Cardiac muscle cell (in vitro differentiated cells and primary cell): Measurements from ENCODE around the gene SPEM1. TPM values are rescaled to one million over a fixed set of nuclear protein-coding genes. Genes with fewer than 3 reads are reported as not detected.

Experiments used
- DNase-seq, 2 donors: peaks; one replicate each; pipeline versions ENCODE4 v3.0.0 to v3.0.0-alpha.2; 2010 to 2017; ENCODE audit warnings: low read depth in 1 of 2, low spot score in 1 of 2
- H3K27ac ChIP-seq: fragments of 200-600 bp; sonication (generic); 2 replicates; pipeline ENCODE4 v1.5.1; 2016
- H3K27me3 ChIP-seq: fragments of 200-600 bp; sonication (generic); 2 replicates; pipeline ENCODE4 v1.6.0; 2016; ENCODE audit warnings: control low read depth
- H3K36me3 ChIP-seq: fragments of 200-600 bp; sonication (generic); 2 replicates; pipeline ENCODE4 v1.5.1; 2016; ENCODE audit warnings: control low read depth
- H3K4me1 ChIP-seq: fragments of 200-600 bp; sonication (generic); 2 replicates; pipeline ENCODE4 v1.8.1; 2017; ENCODE audit warnings: low read depth, mild to moderate bottlenecking, mixed run types
- H3K4me3 ChIP-seq: fragments of 200-600 bp; sonication (generic); 2 replicates; pipeline ENCODE4 v1.5.1; 2016; ENCODE audit warnings: mild to moderate bottlenecking
- H3K9me3 ChIP-seq: fragments of 200-600 bp; sonication (generic); 2 replicates; pipeline ENCODE4 v1.5.1; 2017; ENCODE audit warnings: low read depth, mild to moderate bottlenecking, control low read depth
- CTCF ChIP-seq: IDR thresholded peaks from 2 replicates; pipeline ENCODE4 v1.5.1; 2012; ENCODE audit warnings: low read depth, mild to moderate bottlenecking, low read length
- polyA plus RNA-seq: library from polyadenylated mRNA; unstranded; fragments of >200 nt; fragmentation: Nextera tagmentation; extraction: Ambion mirVana; gene quantifications from 2 replicates; pipeline ENCODE4 v1.2.1, GENCODE V29; 2016
- total RNA-seq: library from RNA; depleted of rRNA; stranded (reverse); fragments of >200 nt; gene quantifications from 2 replicates; pipeline ENCODE4 v1.2.3, GENCODE V29; 2016

The SPEM1 gene
- total and polyA plus RNA-seq, 2 experiments from 2014 or later: not detected

GRCh38 chr17:7403977-7404736, 16.0 kb upstream of the SPEM1 start, which contains the start of gene TMEM256:
Gene TMEM256 (minus strand): TSS chr17:7404097. CDS start chr17:7404084, 13 bp downstream.
- peak within 1 kb of the TSS; percentile 80 for H3K27ac ChIP-seq
- TF ChIP-seq CTCF: no peak
- no peaks in the 10 kb centered on the region for H3K36me3 ChIP-seq
- H3K27me3 ChIP-seq: no peaks in the 10 kb centered on the region
- peak within 1 kb of the TSS; percentile 61 for H3K4me3 ChIP-seq
- H3K4me1 ChIP-seq: peaks cover 11% of the 10 kb centered on the region
- no peaks in the 10 kb centered on the region for H3K9me3 ChIP-seq
- DNase-seq: peak; percentile 100

- H3K9me3 ChIP-seq: no peaks in the 10 kb centered on the region
- peak overlapping the region; percentile 61 for H3K4me3 ChIP-seq
- no peaks in the 10 kb centered on the region for H3K27me3 ChIP-seq
- H3K27ac ChIP-seq: no peak overlapping the region
- DNase-seq: peak; percentile 33 to 75
- H3K36me3 ChIP-seq: no peaks in the 10 kb centered on the region
- peaks cover 11% of the 10 kb centered on the region for H3K4me1 ChIP-seq
- TF ChIP-seq CTCF: no peak
Measured at GRCh38 chr17:7404737-7405349, 15.3 kb upstream of the SPEM1 start.

GRCh38 chr17:7405350-7406234, 14.5 kb upstream of the SPEM1 start:
- peak in 1 of 2 donors; percentile 25 for DNase-seq
- Histone ChIP-seq H3K4me1 (peaks cover 11% of the 10 kb centered on the region), H3K27me3 (no peaks in the 10 kb centered on the region), H3K27ac (no peak overlapping the region), H3K4me3 (peak overlapping the region; percentile 61), H3K9me3 (no peaks in the 10 kb centered on the region), H3K36me3 (no peaks in the 10 kb centered on the region)
- no peak for TF ChIP-seq CTCF

GRCh38 chr17:7406235-7406825, 13.8 kb upstream of the SPEM1 start:
- H3K4me1 ChIP-seq: peaks cover 11% of the 10 kb centered on the region
- H3K9me3 ChIP-seq: no peaks in the 10 kb centered on the region
- no peak overlapping the region for H3K27ac ChIP-seq
- no peaks in the 10 kb centered on the region for H3K36me3 ChIP-seq
- TF ChIP-seq CTCF: no peak
- DNase-seq: no peak
- H3K27me3 ChIP-seq: no peaks in the 10 kb centered on the region
- no peak overlapping the region for H3K4me3 ChIP-seq

- TF ChIP-seq CTCF: no peak
- Histone ChIP-seq H3K36me3 (no peaks in the 10 kb centered on the region), H3K27ac (no peak overlapping the region), H3K4me1 (peaks cover 11% of the 10 kb centered on the region), H3K27me3 (no peaks in the 10 kb centered on the region), H3K4me3 (no peak overlapping the region), H3K9me3 (no peaks in the 10 kb centered on the region)
- DNase-seq: no peak
Measured at GRCh38 chr17:7407082-7407481, 13.0 kb upstream of the SPEM1 start.
